ENCODE measurements around the gene HCAR2.
"Not testable (repeated sequence)": the region's sequence is repeated elsewhere in the genome, so short reads cannot be mapped to it uniquely, and the experiment has no call there.

The HCAR2 gene

GRCh38 chr12:122726080-122726558, 23.0 kb upstream of the HCAR2 start:
- no peak for DNase-seq (ENCODE audit: extremely low spot score)
- CTCF ChIA-PET, result interaction anchor here (0.6 kb wide), 1 partner anchor 107 kb away, joined by 4 read pairs; no protein-coding TSS in a partner anchor
- TF ChIP-seq ELF4 (IDR thresholded peaks at IDR 0.05) (no peak), TARDBP (IDR thresholded peaks at IDR 0.05) (no peak), FOXA1 (IDR thresholded peaks at IDR 0.05) (no peak), ARNT (IDR thresholded peaks at IDR 0.05) (no peak), HDGF (IDR thresholded peaks at IDR 0.05; ENCODE audit: borderline replicate concordance) (no peak), SP1 (IDR thresholded peaks at IDR 0.05) (no peak), PKNOX1 (IDR thresholded peaks at IDR 0.05) (no peak), SUZ12 (IDR thresholded peaks at IDR 0.05) (no peak)
- POLR2A ChIA-PET, result interaction anchor here (1.3 kb wide), 1 partner anchor 9 kb away, joined by 3 read pairs; no protein-coding TSS in a partner anchor

- CTCF ChIA-PET, result interaction anchor here (0.6 kb wide), 1 partner anchor 108 kb away, joined by 4 read pairs; no protein-coding TSS in a partner anchor
- DNase-seq (ENCODE audit: extremely low spot score), result no peak
- POLR2A ChIA-PET, result no interaction called here
- TF ChIP-seq CTBP1 (IDR thresholded peaks at IDR 0.05; ENCODE audit: borderline replicate concordance), result no peak
- TF ChIP-seq TARDBP (IDR thresholded peaks at IDR 0.05), result no peak
- TF ChIP-seq L3MBTL2 (conservative IDR thresholded peaks at IDR 0.05), result no peak
- TF ChIP-seq PKNOX1 (IDR thresholded peaks at IDR 0.05), result no peak
- no peak for TF ChIP-seq ARNT (IDR thresholded peaks at IDR 0.05)
- TF ChIP-seq FOXM1 (IDR thresholded peaks at IDR 0.05; ENCODE audit: borderline replicate concordance), result no peak
Observed at GRCh38 chr12:122725452-122726079, 22.4 kb upstream of the HCAR2 start.

GRCh38 chr12:122724641-122725243, 21.6 kb upstream of the HCAR2 start:
- POLR2A ChIA-PET, result no interaction called here
- no peak for TF ChIP-seq BHLHE40 (IDR thresholded peaks at IDR 0.05; ENCODE audit: borderline replicate concordance)
- no peak for TF ChIP-seq PKNOX1 (IDR thresholded peaks at IDR 0.05)
- no peak for TF ChIP-seq FOXA1 (IDR thresholded peaks at IDR 0.05)
- no peak for TF ChIP-seq L3MBTL2 (conservative IDR thresholded peaks at IDR 0.05)
- no peak for TF ChIP-seq ARNT (IDR thresholded peaks at IDR 0.05)
- no peak for TF ChIP-seq SP1 (IDR thresholded peaks at IDR 0.05)
- no peak for TF ChIP-seq SUZ12 (IDR thresholded peaks at IDR 0.05)
- CTCF ChIA-PET, result no interaction called here
- no peak for DNase-seq (ENCODE audit: extremely low spot score)

GRCh38 chr12:122722387-122722786, 19.2 kb upstream of the HCAR2 start:
- TF ChIP-seq FOXM1 (IDR thresholded peaks at IDR 0.05; ENCODE audit: borderline replicate concordance), result no peak
- CTCF ChIA-PET, result interaction anchor here (0.7 kb wide), 2 partner anchors 14 to 22 kb away, joined by 3 read pairs; no protein-coding TSS in a partner anchor
- POLR2A ChIA-PET, result interaction anchor here (1.2 kb wide), 1 partner anchor 15 kb away, joined by 3 read pairs; no protein-coding TSS in a partner anchor
- no peak for DNase-seq (ENCODE audit: extremely low spot score)

GRCh38 chr12:122721057-122721545, 17.9 kb upstream of the HCAR2 start:
- CTCF ChIA-PET, result no interaction called here
- DNase-seq (ENCODE audit: extremely low spot score), result no peak

GRCh38 chr12:122716658-122717057, 13.5 kb upstream of the HCAR2 start, which contains the start of gene HCAR3:
HCAR3 (minus strand) TSS chr12:122716811; CDS start chr12:122716737, 74 bp downstream.
- CTCF ChIA-PET; DNase-seq (ENCODE audit: extremely low spot score); POLR2A ChIA-PET: not testable (repeated sequence)

More at GRCh38 chr12:122721057-122721545, 17.9 kb upstream of the HCAR2 start:
- POLR2A ChIA-PET, result no interaction called here
- TF ChIP-seq BHLHE40 (IDR thresholded peaks at IDR 0.05; ENCODE audit: borderline replicate concordance), result no peak
- TF ChIP-seq HDGF (IDR thresholded peaks at IDR 0.05; ENCODE audit: borderline replicate concordance), result no peak
- no peak for TF ChIP-seq CTBP1 (IDR thresholded peaks at IDR 0.05; ENCODE audit: borderline replicate concordance)
- TF ChIP-seq SUZ12 (IDR thresholded peaks at IDR 0.05), result no peak

- CTCF ChIA-PET; DNase-seq (ENCODE audit: extremely low spot score); POLR2A ChIA-PET: not testable (repeated sequence)
Observed at GRCh38 chr12:122715211-122715610, 12.1 kb upstream of the HCAR2 start.

GRCh38 chr12:122713491-122714188, 10.5 kb upstream of the HCAR2 start:
- POLR2A ChIA-PET; DNase-seq (ENCODE audit: extremely low spot score); CTCF ChIA-PET: not testable (repeated sequence)

- CTCF ChIA-PET, POLR2A ChIA-PET: not testable (repeated sequence)
Observed at GRCh38 chr12:122711266-122711665, 8.1 kb upstream of the HCAR2 start.

GRCh38 chr12:122710341-122710740, 7.2 kb upstream of the HCAR2 start:
- CTCF ChIA-PET; POLR2A ChIA-PET; DNase-seq (ENCODE audit: extremely low spot score): not testable (repeated sequence)

More at GRCh38 chr12:122711266-122711665, 8.1 kb upstream of the HCAR2 start:
- DNase-seq (ENCODE audit: extremely low spot score), result not testable (repeated sequence)

- DNase-seq (ENCODE audit: extremely low spot score); POLR2A ChIA-PET; CTCF ChIA-PET: not testable (repeated sequence)
Observed at GRCh38 chr12:122709287-122709686, 6.1 kb upstream of the HCAR2 start.

GRCh38 chr12:122703841-122704240, 684 bp upstream of the HCAR2 start:
- POLR2A ChIA-PET; CTCF ChIA-PET; DNase-seq (ENCODE audit: extremely low spot score): not testable (repeated sequence)

Data from HEK293T (cell line).